Measurements from ENCODE around the gene CDK5R1.

CDK5R1 gene

DNA sequence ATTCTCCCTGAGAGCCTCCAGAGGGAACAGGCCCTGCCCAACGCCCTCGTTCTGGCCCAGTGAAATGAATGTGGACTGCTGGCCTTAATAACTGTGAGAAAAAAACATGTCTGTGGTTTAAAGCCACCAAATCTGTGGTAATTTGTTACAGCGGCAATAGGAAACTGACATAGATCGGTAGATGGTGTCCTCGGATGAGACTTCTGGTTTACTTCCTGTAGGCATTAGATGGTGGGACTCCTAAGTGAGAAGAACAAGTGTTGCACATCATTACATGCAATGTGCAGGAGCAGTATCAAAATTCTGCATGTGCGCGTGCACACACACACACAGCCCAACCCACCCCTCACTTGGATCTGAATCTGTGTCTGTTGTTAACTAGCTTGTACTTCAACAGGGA, 42.0 kb downstream of the CDK5R1 start:
- no peak overlapping the region for H3K4me3 ChIP-seq (ENCODE audit: low read length)
- TF ChIP-seq, protein P1, sequence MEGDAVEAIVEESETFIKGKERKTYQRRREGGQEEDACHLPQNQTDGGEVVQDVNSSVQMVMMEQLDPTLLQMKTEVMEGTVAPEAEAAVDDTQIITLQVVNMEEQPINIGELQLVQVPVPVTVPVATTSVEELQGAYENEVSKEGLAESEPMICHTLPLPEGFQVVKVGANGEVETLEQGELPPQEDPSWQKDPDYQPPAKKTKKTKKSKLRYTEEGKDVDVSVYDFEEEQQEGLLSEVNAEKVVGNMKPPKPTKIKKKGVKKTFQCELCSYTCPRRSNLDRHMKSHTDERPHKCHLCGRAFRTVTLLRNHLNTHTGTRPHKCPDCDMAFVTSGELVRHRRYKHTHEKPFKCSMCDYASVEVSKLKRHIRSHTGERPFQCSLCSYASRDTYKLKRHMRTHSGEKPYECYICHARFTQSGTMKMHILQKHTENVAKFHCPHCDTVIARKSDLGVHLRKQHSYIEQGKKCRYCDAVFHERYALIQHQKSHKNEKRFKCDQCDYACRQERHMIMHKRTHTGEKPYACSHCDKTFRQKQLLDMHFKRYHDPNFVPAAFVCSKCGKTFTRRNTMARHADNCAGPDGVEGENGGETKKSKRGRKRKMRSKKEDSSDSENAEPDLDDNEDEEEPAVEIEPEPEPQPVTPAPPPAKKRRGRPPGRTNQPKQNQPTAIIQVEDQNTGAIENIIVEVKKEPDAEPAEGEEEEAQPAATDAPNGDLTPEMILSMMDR (conservative IDR thresholded peaks at IDR 0.05; ENCODE audit: low read depth, low read length): no peak
- no peak for DNase-seq (ENCODE audit: low read depth)

DNA sequence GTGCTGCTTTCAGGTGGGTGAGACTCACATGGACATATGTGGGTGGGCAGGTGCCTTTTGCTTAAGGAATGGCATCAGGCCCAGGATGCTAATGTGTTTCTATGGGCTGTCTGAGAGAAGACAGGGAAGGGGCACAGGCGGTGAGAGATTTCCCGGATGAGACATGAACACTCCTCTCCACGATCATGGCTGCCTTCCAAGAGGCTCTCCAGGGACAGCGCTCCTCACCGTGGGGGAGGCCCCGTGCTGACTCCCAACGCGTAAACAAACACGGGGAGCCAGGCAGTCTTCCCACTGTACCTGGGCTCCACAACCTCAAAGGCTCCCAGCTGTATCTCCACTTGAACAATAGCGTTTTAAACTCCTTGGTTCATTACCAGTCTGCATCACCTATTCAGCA, 42.8 kb downstream of the CDK5R1 start:
- no peak for DNase-seq (ENCODE audit: low read depth)
- TF ChIP-seq, protein P1 (conservative IDR thresholded peaks at IDR 0.05; ENCODE audit: low read depth, low read length): no peak
- no peak overlapping the region for H3K4me3 ChIP-seq (ENCODE audit: low read length)

DNA sequence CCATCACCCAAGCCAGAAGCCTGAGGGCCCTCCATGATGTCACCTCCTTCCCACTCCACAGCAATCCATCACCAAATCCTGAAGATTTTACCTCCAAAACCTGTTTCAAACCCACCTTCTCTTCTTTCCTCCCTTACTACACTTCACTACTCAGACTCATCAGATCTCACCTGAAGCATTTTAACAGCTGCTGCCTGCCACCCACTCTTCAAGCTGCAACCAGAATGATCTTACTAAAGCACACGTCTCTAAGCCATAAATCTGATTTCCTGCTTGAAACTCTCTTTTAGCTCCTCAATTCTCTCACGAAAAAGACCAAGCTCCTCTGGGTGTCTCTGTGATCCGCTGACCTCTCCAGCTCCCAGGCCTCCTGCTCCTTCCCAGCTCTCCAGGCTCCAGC, 46.5 kb downstream of the CDK5R1 start:
- DNase-seq (ENCODE audit: low read depth): no peak
- TF ChIP-seq, protein P1 (conservative IDR thresholded peaks at IDR 0.05; ENCODE audit: low read depth, low read length): no peak
- H3K4me3 ChIP-seq (ENCODE audit: low read length): no peak overlapping the region

DNA sequence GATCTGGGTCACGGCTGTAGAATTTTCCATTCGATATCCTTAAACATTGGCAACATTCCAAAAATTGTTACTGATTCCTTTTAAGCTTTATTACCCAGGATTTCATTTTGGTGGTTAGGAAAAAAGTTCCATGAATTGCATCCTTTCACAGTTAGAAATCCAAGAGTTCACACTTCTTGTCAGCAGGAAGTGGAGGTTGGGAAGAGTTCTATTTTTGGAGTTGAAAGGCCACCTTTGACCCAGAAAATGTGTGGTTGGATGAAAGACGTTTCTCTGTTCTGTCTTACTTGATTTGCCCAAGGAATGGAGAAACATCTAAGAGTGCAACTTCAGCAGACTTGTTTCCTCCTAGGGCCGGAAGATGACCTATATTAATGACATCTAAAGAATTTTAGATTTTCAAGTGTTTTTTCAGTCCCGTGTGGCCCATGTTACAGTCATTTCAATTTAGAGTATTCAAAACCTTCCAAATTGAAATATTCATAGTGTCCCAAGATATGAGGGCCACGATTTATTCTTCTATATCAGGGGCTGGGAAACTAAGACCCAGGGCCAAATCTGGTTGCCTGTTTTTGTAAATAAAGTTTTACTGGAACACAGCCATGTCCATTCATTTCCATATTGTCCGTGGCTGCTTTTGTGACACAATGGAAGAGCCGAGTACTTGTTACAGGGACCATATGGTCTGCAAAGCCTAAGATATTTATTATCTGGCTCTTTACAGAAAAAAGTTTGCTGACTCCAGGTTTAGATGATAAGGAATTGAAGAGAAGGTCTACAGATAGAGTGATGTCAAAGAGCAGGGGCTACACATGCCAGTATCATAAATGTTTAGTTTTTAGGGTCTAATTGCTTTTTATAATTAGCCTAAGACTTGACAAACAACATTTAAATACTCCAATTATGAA, 50.2 kb downstream of the CDK5R1 start:
- TF ChIP-seq, protein P1 (conservative IDR thresholded peaks at IDR 0.05; ENCODE audit: low read depth, low read length): no peak
- H3K4me3 ChIP-seq (ENCODE audit: low read length): no peak overlapping the region
- peak; percentile 20 for DNase-seq (ENCODE audit: low read depth)

Data from retinal pigment epithelial cell (primary cell).